Prostate gland (tissue), 2 donors: ENCODE data around the gene AKR7A2.

Experiments
- POLR2A ChIP-seq: fragments of 450-650 bp; IDR thresholded peaks from one replicate; pipeline ENCODE4 v1.6.1; 2016; ENCODE audit warnings: antibody characterized with exemption, mild to moderate bottlenecking
- TF ChIP-seq, protein P1 (sequence below), 4 experiments: fragments of 200-600 bp in 2 of 4; fragments of 450-650 bp in 2 of 4; sonication (generic) in 2 of 4; IDR thresholded peaks; 1 replicate in 3 of 4; 2 replicates in 1 of 4; pipeline ENCODE4 v1.5.1; 2016 to 2019; ENCODE audit warnings: antibody characterized with exemption in 4 of 4, mild to moderate bottlenecking in 2 of 4, moderate library complexity in 2 of 4

DNA sequence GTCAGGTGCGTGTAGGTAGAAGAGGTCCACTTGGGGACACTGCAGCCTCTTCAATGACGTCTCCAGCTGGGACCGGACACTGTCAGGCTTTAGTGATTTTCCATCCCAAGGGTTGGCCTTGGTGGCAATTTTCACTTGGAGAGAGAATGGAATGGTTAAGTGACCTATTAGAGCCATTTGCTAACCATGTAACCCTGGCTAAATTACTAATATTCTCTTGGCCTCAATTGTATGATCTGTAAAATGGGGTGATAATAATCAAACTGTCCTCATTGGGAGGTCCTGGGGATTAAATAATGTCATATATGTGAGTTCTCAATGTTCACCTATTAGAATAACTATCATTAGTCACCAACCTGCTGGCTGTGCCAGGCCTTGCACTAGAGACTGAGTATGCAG, 3.4 kb downstream of the AKR7A2 start:
- TF ChIP-seq, protein P1, sequence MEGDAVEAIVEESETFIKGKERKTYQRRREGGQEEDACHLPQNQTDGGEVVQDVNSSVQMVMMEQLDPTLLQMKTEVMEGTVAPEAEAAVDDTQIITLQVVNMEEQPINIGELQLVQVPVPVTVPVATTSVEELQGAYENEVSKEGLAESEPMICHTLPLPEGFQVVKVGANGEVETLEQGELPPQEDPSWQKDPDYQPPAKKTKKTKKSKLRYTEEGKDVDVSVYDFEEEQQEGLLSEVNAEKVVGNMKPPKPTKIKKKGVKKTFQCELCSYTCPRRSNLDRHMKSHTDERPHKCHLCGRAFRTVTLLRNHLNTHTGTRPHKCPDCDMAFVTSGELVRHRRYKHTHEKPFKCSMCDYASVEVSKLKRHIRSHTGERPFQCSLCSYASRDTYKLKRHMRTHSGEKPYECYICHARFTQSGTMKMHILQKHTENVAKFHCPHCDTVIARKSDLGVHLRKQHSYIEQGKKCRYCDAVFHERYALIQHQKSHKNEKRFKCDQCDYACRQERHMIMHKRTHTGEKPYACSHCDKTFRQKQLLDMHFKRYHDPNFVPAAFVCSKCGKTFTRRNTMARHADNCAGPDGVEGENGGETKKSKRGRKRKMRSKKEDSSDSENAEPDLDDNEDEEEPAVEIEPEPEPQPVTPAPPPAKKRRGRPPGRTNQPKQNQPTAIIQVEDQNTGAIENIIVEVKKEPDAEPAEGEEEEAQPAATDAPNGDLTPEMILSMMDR (IDR thresholded peaks at IDR 0.05) = no peak
- TF ChIP-seq POLR2A = no peak
